HL-60/S4 (cell line): ENCODE data around the gene TFCP2L1.

Source experiments
- in situ Hi-C: fragments of 300-500 bp; cut with MboI; formaldehyde crosslinking; loops from 2 replicates; pipeline ENCODE4 v1.14.3; 2022; ENCODE audit warnings: low sequenced_read_pairs

TFCP2L1 gene

DNA sequence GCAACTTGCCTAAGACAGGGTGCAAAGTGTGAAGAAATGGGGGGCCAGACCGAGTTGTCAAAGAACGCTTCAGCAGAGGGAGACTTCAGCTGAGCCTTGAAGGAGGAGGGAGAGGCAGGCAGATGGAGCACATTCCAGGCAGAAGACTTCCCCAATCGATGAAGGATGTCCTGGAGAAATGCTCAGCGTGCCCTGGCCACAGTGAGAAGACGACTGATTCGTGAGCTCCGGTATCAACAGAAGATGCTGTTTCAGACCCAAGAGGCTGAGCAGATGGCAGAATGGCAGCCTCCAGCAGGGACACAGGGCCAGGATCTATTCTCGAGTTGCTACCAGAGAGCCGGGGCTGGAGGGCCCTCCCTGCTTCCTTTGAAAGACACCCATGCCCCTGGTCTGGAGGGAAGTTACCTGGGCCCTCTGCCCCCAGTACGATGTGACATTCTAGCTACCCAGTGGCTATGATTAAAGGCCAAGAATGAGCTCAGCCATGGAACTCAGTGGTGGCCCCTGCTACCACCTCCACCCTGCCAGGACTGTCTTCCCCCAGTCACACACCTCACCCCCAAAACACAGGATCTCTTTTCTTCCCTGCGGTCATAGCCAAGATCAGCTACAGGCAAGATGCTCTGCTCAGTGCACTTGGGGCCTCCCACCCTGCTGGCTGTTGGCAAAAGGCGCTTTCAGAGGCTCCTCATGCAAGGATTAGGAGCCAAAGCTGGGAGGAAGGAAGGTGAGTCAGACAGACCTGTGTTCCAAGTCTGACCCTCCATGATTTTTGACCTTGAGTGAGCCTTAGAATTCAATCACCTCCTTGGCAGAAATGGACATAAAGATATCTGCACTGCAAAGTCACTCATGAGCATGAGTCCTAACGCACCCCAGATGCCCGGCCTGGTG is 84.3 kb downstream of the TFCP2L1 start:
- in situ Hi-C loops, result no loop called here

- in situ Hi-C loops, result no loop called here
Measured at GRCh38 chr2:121200011-121200347, 85.0 kb downstream of the TFCP2L1 start.

DNA sequence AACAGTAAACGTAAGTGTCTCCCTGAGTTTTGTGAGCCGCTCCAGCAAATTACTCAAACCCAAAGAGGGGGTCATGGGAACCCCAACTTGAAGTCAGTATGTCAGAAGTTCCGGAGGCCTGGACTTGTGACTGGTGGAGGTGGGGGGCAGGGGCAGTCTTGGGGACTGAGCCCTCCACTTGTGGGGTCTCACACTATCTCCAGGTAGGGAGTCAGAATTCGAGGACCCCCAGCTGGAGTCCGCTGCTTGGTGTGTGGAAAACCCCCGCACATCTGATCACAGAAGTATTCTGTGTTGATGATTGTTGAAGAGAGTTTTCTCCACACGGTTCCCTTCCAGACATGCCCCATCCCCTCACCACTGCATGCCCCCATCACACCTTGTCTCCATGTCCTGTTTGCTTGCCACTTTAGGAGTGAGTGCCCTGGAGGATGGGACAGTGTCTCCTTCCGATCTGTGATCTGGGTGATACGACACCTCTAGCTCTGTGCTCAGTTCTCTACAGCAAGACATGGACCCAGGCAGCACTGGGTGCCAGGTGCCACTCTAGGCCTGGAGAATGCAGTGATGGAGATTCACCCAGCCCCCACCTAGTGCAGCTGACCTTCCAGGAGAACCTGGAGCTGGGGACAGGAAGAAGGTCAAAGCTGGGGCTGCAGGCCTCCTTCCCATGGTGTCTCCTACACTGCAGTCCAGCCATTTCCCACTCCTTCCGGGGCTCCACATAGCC is 85.6 kb downstream of the TFCP2L1 start:
- in situ Hi-C loops, result no loop called here

DNA sequence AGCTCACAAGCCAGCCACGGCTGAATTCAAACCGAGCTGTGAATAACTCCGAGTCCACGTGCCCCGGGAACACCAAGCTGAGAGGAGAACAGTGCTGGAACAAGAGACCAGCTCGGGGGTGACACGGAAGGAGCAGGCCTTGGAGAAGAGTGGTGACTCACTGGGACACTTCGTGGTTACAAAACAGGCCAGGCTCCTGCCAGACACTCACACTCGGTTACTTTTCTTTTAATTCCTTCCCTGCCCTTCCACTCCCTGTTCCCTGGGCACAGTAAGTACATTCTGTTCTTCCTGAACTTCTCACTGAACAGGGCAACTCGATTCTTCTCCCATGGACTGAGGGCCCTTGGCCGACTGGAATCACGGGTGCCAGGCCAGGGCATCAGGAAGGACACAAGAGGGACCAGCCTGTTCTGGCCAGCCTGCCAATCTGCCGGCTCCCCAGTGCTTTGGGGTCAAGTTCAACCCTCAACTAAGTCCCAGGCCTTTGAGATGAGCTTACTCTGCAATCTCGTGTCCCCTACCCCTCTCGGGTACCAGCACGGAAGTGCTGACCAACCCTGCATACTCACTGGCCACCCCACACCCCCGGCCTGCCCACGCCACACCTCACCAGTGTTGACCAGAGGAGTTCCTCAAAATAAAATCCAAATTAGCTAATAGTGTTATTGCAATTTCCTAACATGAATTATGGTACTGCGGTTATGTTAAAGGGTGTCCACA is 87.5 kb downstream of the TFCP2L1 start:
- in situ Hi-C loops, result no loop called here

DNA sequence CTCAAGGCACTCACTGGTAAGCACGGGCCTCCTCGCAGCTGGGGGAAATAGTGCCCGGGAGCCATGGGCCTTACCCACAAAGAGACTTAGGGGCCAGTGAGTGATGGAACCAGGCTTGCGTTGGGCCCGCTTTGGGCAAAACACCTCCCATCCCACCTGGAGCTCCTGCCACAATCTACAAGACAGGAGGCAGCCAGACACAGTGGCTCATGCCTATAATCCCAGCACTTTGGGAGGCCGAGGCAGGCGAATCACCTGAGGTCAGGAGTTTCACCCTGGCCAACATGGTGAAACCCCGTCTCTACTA is 88.2 kb downstream of the TFCP2L1 start:
- in situ Hi-C loops, result no loop called here

- in situ Hi-C loops, result no loop called here
Measured at GRCh38 chr2:121196132-121196848, 88.7 kb downstream of the TFCP2L1 start.

DNA sequence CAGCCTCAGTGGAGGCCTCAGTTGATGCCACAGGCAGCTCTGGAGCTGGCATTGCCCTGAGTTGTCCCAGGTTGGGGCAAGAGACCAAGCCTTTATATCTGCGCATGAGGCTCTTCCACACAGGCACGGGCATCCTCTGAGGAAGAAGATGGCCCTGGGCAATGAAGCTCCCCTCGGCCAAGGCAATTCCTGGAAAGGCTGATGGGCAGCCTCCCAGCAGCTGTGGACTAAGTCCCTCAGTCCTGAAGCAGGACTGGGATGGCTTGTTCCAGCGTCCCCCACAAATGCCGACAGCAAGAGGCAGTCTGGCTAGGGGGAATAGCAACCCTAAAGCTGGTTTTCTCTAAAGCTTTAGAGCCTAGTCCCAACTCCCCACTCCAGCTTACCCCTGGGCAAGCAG is 90.0 kb downstream of the TFCP2L1 start:
- in situ Hi-C loops, result no loop called here

DNA sequence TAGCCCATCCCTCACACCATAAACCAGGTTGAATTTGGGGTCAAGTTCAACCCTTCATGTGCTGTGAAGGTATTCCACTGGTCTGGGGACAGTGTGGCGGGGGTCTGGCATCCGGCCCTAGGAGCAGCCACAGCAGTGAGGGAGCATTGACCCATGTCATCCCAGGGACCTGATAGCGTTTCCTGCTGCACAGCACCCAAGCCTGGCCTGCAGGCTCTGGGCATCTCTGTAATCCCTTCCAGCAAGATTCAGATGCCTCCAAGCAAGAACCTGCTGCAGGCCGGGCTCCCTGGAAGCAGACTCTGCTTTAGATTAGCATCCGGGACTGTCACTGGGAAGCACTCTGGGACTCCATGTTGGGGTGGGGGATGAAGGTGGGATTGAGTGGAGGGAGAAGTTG is 90.4 kb downstream of the TFCP2L1 start:
- in situ Hi-C loops, result no loop called here

DNA sequence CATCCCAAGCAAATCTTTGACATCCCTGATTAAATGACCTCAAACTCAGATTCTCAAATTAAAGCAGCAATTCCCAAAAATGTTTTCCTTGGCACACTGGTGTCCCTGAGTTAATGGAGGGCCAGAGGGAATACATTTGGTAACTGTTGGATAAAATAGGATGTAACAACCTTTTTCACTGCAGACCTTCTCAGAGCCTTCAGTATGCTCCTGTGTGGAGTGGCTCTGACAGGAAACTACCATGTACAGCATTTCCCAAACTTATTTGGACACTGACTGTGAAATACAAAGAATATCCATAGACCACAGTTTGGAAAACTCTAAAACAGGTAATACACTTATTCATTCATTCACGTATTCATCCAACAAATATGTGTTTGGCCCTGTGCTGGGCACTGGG is 91.8 kb downstream of the TFCP2L1 start:
- in situ Hi-C loops, result no loop called here

DNA sequence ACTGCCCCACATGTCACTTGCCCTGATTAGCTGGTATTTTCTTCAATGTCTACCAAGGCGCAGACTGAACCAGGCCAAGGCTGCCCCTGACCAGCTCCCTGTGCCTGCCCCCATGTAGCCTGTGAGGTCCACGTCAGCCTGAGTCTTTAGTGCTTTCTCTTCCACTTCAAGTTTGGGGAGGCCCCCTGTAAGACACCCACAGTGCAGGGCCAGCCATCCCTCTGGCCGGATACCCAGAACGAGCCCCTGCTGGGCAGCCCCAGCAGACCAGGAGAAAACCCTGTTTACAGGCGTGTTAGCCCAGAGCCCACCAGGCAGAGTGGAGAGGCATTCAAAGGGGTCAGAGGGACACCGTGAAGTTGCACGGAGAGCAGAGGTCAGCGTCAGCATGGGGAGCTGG is 92.4 kb downstream of the TFCP2L1 start:
- in situ Hi-C loops, result no loop called here

- in situ Hi-C loops, result no loop called here
Measured at GRCh38 chr2:121191191-121192170, 93.5 kb downstream of the TFCP2L1 start.

GRCh38 chr2:121189661-121190381 is 95.2 kb downstream of the TFCP2L1 start:
- in situ Hi-C loops, result no loop called here

DNA sequence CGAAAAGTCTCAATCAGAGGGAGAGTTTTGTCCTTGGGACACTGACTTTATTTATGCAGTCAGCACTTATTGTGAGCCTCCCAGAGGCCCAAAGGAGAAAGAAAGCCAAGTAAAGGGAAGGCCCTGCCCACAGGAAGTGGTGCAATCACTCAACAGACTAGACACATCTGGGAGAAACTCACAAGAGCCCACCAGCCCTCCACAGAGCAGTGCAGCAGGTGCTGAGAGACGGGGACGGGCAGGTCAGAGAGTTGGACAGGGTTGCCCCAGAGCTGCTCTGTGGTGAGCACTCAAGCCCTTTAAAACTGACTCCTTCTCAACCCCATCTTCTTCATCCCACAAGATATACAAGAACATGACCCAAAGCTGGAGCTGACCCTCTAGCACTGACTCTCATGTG is 96.0 kb downstream of the TFCP2L1 start:
- in situ Hi-C loops, result no loop called here

DNA sequence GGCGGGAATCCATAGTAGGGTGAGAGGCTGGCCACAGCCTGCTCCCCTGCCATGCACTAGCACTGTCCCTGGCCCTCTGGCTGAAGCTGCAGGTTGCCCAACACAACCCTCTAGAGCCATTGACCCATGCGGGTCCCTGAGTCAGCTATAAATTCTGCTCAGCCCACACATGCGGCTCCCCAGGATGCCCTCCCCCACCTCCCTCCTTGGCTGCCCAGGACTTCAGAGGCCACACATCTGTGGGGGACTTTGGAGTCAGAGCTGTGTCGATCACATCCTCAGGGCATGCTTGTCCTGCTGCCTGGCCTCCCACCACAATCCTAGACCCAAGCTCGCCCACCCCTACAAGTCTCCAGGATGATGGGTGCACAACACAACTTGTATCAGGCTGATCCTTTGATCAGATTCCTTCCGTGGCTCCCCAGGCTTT is 97.0 kb downstream of the TFCP2L1 start:
- in situ Hi-C loops, result no loop called here

DNA sequence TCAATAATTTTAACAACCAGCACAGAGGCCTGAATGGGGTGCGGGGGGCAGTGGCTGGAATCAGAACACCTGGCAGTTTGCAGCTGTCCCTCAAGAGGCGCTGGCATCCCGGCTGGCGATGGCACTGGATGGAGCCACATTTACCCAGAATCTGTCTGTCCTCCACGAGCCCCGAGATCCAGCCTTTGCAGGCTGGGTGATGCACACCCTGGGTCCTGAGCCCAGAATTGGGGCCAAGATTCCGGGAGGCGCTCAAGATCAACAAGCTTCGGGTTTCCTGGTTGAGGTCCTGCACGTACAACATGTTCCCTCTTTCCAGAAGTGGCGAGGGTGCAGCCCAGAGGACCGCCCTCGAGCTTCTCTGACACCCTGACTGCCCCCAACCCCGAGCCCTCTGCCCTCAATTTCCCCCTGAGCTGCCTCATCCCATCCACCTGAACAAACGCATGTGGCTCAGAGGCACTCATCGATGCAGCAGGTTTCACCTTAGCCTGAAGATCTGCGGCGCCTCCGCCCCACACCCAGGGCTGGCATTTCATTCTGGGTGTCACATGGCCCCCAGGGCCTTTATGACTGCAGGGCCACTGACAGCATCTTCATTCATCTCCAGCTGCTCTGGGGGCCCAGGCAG is 97.5 kb downstream of the TFCP2L1 start:
- in situ Hi-C loops, result no loop called here

DNA sequence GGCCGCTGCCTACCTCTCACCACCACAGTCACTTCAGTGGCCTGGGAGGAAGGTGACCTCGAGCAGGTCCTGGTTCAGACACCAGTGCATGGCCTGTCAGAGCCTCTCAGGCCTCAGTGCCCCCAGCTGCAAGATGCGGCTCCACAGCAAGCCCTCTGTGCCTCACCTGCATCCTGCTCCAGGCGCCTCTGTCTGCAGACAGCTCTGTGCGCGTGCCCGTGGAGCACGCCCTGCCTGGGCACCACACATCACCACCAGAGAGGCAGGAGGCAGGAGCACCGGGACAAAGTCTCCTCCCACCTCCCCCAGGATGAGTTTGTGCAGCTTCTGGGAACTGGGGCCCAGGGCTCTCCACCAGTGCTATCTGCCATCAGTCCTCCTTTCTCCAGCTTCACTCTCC is 98.7 kb downstream of the TFCP2L1 start:
- in situ Hi-C loops, result no loop called here

GRCh38 chr2:121185571-121186074 is 99.4 kb downstream of the TFCP2L1 start:
- in situ Hi-C loops, result no loop called here

GRCh38 chr2:121185111-121185510 is 99.9 kb downstream of the TFCP2L1 start:
- in situ Hi-C loops, result no loop called here
